GM12864 (cell line): ENCODE data around the gene GADL1.

Experiments used
- DNase-seq: peaks from one replicate; pipeline ENCODE4 v3.0.0-alpha.2; 2011; ENCODE audit warnings: low read depth
- H3K4me3 ChIP-seq: 2 replicates; pipeline ENCODE4 v1.5.1; 2011; ENCODE audit warnings: mild to moderate bottlenecking, low read depth, low read length, control low read depth
- TF ChIP-seq, protein P1 (sequence below): IDR thresholded peaks from 2 replicates; pipeline ENCODE4 v1.5.1; 2011; ENCODE audit warnings: low read depth, mild to moderate bottlenecking, moderate library complexity, low read length, control low read depth, inconsistent platforms; ENCODE audit errors: missing control alignments

Gene GADL1

DNA sequence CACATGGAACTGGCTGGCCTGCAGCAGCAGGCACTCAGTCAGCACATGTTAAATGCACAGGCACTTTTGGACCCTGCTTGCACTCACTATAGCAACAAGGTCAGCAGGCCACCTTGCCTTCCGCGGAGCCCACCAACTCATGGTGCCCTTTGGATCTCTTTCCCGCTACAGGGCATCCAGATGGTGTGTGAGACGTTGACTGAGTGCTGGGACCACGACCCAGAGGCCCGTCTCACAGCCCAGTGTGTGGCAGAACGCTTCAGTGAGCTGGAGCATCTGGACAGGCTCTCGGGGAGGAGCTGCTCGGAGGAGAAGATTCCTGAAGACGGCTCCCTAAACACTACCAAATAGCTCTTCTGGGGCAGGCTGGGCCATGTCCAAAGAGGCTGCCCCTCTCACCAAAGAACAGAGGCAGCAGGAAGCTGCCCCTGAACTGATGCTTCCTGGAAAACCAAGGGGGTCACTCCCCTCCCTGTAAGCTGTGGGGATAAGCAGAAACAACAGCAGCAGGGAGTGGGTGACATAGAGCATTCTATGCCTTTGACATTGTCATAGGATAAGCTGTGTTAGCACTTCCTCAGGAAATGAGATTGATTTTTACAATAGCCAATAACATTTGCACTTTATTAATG lies 203.1 kb downstream of the GADL1 start:
- DNase-seq, result no peak
- no peak overlapping the region for H3K4me3 ChIP-seq
- TF ChIP-seq, protein P1, sequence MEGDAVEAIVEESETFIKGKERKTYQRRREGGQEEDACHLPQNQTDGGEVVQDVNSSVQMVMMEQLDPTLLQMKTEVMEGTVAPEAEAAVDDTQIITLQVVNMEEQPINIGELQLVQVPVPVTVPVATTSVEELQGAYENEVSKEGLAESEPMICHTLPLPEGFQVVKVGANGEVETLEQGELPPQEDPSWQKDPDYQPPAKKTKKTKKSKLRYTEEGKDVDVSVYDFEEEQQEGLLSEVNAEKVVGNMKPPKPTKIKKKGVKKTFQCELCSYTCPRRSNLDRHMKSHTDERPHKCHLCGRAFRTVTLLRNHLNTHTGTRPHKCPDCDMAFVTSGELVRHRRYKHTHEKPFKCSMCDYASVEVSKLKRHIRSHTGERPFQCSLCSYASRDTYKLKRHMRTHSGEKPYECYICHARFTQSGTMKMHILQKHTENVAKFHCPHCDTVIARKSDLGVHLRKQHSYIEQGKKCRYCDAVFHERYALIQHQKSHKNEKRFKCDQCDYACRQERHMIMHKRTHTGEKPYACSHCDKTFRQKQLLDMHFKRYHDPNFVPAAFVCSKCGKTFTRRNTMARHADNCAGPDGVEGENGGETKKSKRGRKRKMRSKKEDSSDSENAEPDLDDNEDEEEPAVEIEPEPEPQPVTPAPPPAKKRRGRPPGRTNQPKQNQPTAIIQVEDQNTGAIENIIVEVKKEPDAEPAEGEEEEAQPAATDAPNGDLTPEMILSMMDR, result no peak

DNA sequence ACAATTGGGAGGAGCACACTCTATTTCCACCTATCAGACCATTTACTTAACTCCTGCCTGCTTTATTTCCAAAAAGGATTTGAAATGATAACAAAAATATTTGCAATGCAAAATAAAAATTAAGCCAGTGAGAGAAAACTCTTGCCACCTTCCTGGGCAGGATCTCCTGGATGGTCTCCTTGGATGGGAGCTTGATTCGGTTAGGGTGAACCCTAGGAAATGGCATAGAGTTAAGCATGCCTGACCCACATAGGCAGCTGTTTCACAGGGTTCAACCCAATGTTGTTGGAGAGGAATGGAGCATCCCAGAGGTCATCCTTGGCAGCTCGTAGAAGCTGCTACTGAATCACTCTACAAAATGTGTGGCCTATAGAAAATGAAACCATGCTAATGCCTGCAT lies 204.3 kb downstream of the GADL1 start:
- H3K4me3 ChIP-seq, result no peak overlapping the region
- TF ChIP-seq, protein P1, result no peak
- DNase-seq, result no peak

DNA sequence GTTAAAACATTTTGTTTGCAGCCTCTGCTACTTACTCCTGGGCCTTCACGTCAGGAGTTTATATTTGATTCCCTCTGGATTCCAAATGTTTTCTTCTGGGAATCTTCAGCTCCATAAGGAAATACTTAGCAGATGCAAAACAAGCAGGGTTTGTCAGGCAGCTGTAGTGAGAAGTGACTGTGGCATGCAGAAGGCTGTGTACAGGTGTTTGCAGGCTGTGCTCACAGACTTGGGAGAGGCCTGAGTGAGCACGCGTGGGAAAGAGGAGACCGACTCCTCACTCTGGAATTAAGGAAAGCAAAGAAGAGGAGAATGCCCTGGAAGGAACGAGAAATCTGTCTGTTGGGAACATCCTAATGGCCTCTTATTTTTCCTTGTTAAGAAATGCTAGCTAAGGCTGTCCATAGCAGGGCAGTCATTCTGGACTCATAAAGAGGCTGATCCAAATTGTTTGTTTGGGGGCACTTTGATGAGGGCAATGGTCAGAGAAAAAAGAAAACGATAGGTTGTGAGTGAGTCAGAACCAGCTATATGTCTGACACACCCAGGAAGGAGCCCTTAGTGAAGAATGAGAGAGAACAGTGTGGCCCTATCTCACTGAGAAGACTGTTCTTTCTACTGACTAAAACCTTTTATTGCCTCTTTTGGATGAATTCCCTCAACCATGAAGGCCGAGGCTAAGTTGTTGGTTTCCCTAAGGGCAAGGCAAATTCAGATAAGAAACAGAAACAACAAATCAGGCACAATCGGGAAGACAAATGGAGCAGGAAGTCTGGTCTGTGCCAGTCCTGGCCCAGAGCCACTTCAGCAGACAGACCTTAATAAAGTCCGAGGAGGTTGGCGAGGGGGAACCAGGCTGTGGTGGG lies 205.5 kb downstream of the GADL1 start:
- no peak for DNase-seq
- TF ChIP-seq, protein P1, result no peak
- H3K4me3 ChIP-seq, result no peak overlapping the region

DNA sequence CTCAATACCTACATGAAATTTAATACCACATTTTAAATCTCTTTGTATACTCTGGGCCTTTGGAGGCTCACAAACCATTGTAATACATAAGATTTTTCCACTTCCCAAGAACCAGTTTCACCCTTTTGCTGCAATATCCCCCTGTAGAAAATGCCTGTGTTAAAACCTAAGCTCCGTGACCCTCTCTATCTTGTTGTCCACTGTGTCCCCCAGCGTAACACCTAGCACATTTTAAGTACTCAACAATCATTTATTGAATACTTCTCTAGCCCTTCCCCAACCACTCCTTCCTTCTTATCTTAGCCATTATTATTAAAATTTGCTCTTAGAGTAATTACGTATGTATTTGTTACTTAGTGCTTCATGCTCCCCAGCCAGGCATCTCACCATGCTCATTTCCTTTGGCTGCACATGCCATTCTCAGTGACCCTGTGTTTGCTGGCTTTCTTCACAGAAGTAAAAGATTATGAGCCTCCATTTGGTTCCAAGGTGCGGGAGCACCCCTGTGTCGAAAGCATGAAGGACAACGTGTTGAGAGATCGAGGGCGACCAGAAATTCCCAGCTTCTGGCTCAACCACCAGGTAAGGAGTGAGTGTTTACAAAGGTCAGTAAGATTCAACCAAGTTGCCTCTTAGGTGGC lies 206.4 kb downstream of the GADL1 start:
- no peak for DNase-seq
- H3K4me3 ChIP-seq, result no peak overlapping the region
- TF ChIP-seq, protein P1, result no peak

DNA sequence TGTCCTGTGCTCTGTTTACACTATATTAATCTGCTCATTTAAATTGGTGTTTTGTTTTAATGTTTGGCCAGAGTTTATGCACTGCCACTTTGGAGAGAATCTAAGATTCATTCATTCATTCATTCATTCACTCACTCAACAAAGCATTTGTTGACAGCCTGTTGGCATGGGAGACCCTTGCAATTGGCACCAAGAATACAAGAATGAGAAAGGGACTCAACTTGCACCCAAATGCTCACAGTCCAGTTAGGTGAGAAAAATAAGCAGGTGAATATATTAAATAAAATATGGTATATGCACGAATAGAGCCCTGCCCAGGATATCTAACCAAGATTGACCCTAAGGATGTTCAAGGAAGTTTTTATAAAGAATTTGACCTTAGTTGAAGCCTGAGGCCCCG lies 207.7 kb downstream of the GADL1 start:
- DNase-seq, result no peak
- TF ChIP-seq, protein P1, result no peak

DNA sequence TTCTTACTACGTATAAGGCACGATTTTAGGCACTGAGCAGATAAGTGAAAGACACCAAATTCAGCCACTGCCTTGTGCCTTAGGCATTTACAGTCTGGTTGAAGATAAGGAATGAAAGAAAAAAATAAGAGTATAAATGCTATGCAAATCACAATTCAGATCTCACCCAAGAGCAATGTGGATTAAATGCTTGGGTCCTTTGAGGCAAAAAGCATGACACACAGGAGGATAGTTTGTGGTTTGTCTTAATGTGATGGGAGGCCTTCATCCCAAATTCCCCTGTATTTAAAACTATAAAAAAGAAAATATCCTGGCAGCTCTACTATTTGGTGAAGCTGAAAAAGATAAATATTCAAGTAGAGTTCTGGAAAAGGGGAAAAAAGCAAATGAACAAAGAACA lies 208.3 kb downstream of the GADL1 start:
- TF ChIP-seq, protein P1, result no peak
- H3K4me3 ChIP-seq, result no peak overlapping the region
- DNase-seq, result no peak

More for the DNA sequence above, 207.7 kb downstream of the GADL1 start:
- H3K4me3 ChIP-seq, result no peak overlapping the region
